CD4-positive, CD25-positive, alpha-beta regulatory T cell (primary cell): ENCODE results near the gene CNGA4. TPM values are rescaled to one million over a fixed set of nuclear protein-coding genes. Genes with fewer than 3 reads are reported as not detected.

Experiments used
- ATAC-seq, 2 donors: fragments of 150-1000 bp; cut with Tn5 transposase; one replicate each; pipeline ENCODE4 v1.10.0; 2021; ENCODE audit warnings: low read depth in 2 of 2, moderate number of reproducible peaks in 2 of 2, moderate library complexity in 1 of 2
- DNase-seq, 3 donors: peaks; one replicate each; pipeline versions ENCODE4 v3.0.0 to v3.0.0-alpha.2; 2012 to 2022; ENCODE audit warnings: mixed read lengths in 1 of 3
- H3K27ac ChIP-seq: one replicate; pipeline ENCODE4 v1.7.0; 2013; ENCODE audit warnings: mild to moderate bottlenecking, low read length; ENCODE audit not compliant: insufficient read depth, poor library complexity, severe bottlenecking
- H3K27me3 ChIP-seq: one replicate; pipeline ENCODE4 v1.7.0; 2013; ENCODE audit warnings: low read length; ENCODE audit not compliant: control insufficient read depth, insufficient read depth
- H3K36me3 ChIP-seq: one replicate; pipeline ENCODE4 v1.7.0; 2013; ENCODE audit warnings: mild to moderate bottlenecking, low read length, moderate library complexity; ENCODE audit not compliant: control insufficient read depth, insufficient read depth
- H3K4me1 ChIP-seq: 2 replicates; pipeline ENCODE4 v1.7.0; 2013; ENCODE audit warnings: mild to moderate bottlenecking, low read length; ENCODE audit not compliant: insufficient read depth, control insufficient read depth, poor library complexity, severe bottlenecking
- H3K4me3 ChIP-seq: one replicate; pipeline ENCODE4 v1.7.0; 2013; ENCODE audit warnings: low read depth, mild to moderate bottlenecking, low read length, moderate library complexity
- H3K9me3 ChIP-seq, 2 experiments: 1 replicate in 1 of 2; 2 replicates in 1 of 2; pipeline ENCODE4 v1.7.0; 2013; ENCODE audit warnings: low read length in 2 of 2, mild to moderate bottlenecking in 1 of 2, moderate library complexity in 1 of 2; ENCODE audit not compliant: control insufficient read depth in 2 of 2
- H3K27ac Mint-ChIP-seq, 3 donors: one replicate each; pipeline ENCODE4 v1.8.0; 2020 to 2022; ENCODE audit warnings: mild to moderate bottlenecking in 3 of 3, mixed read lengths in 3 of 3, moderate library complexity in 2 of 3
- H3K27me3 Mint-ChIP-seq: one replicate; pipeline ENCODE4 v1.8.0; 2022; ENCODE audit warnings: mild to moderate bottlenecking, mixed read lengths
- H3K36me3 Mint-ChIP-seq: one replicate; pipeline ENCODE4 v1.8.0; 2020; ENCODE audit warnings: mixed read lengths
- H3K4me1 Mint-ChIP-seq, 4 donors: one replicate each; pipeline ENCODE4 v1.8.0; 2020 to 2022; ENCODE audit warnings: mixed read lengths in 4 of 4, mild to moderate bottlenecking in 1 of 4
- H3K4me3 Mint-ChIP-seq, 4 donors: one replicate each; pipeline ENCODE4 v1.8.0; 2020 to 2022; ENCODE audit warnings: mild to moderate bottlenecking in 4 of 4, mixed read lengths in 4 of 4, moderate library complexity in 3 of 4
- H3K9me3 Mint-ChIP-seq, 7 donors: one replicate each; pipeline ENCODE4 v1.8.0; 2020 to 2022; ENCODE audit warnings: mixed read lengths in 7 of 7, mild to moderate bottlenecking in 3 of 7, moderate library complexity in 2 of 7
- polyA plus RNA-seq, 4 donors: library from polyadenylated mRNA; unstranded; fragments of 300-500 nt; fragmentation: Illumina TruSeq; gene quantifications; one replicate each; pipeline ENCODE4 v1.2.3, GENCODE V29; 2021
- total RNA-seq: library from RNA; stranded (reverse); gene quantifications from one replicate; pipeline ENCODE4 v1.2.3, GENCODE V29; 2022

CNGA4 gene
- total and polyA plus RNA-seq, 5 donors from 2014 or later = 0.20 TPM; not detected in 4

DNA sequence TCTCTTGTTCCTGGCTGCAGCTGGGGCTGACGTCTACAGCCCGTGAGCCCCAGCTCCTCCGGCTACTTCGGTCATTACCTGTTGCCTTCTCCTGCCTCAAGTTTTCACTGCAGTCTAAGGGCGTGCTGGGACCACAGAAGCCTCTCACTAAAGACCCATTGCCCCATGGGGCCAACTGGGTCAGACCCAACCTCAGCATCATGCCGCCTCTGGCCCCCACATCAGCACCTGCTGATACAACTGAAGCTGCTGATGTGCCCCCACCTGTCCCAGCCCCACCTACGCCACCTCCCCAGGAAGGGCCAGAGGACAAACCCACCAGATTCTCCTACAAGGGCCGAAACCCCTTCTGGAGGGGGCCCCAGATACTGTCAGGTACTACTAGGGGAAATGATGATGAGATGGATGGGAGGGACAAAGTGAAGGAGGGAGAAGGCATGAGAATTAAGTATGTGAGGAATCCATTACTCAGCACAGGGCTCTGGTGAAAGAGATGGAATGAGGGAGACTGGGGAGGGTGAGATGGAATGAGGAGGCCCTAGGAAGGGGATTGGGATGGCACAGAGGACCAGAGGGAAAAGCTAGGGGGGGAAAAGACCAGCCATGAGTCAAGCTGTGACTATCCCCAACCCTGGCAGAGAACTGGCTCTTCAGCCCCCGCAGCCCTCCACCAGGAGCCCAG is 28.5 kb upstream of the CNGA4 start:
- DNase-seq (no peak), ATAC-seq (no peak)
- Mint-ChIP-seq H3K4me1 (no peaks in the 10 kb centered on the region), H3K4me3 (no peak overlapping the region), H3K36me3 (peaks cover 11% of the 10 kb centered on the region), H3K27me3 (no peaks in the 10 kb centered on the region), H3K27ac (peak overlapping the region in 2 of 3 donors; percentile 50 to 51), H3K9me3 (peaks cover 0 to 2% (median 0%) of the 10 kb centered on the region in 7 donors)
- no peaks in the 10 kb centered on the region for H3K9me3 ChIP-seq
- H3K4me3 ChIP-seq = no peak overlapping the region
- no peaks in the 10 kb centered on the region for H3K4me1 ChIP-seq
- H3K27ac ChIP-seq = no peak overlapping the region
- H3K27me3 ChIP-seq = no peaks in the 10 kb centered on the region
- peaks cover 47% of the 10 kb centered on the region for H3K36me3 ChIP-seq

DNA sequence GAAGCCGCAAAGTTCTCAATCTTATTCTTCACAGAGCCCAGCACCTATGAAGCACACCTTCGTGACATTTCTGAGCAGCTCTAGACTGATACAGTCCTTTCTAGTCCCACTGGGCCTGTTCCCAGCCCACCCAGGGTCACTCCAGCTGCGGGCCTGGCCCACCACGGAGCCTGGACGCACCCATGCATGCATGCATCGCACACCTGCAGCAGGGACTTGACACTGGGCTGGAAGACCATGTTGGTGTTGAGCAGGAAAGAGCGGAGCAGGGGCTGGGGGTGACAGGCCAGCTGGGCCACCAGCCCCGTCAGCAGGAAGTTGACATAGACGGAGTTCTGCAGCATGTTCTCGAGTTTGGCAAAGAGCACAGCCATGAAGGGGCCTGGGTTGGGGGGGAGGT is 24.4 kb upstream of the CNGA4 start:
- H3K27me3 Mint-ChIP-seq = no peaks in the 10 kb centered on the region
- ATAC-seq (no peak), DNase-seq (no peak)
- Histone ChIP-seq H3K36me3 (peaks cover 65% of the 10 kb centered on the region), H3K27ac (no peak overlapping the region), H3K27me3 (no peaks in the 10 kb centered on the region), H3K4me3 (no peak overlapping the region), H3K4me1 (no peaks in the 10 kb centered on the region), H3K9me3 (no peaks in the 10 kb centered on the region)
- H3K4me3 Mint-ChIP-seq = no peak overlapping the region
- peaks cover 0 to 9% (median 5%) of the 10 kb centered on the region in 4 donors for H3K4me1 Mint-ChIP-seq
- H3K27ac Mint-ChIP-seq = peak overlapping the region in 1 of 3 donors; percentile 39
- H3K36me3 Mint-ChIP-seq = peaks cover 22% of the 10 kb centered on the region
- H3K9me3 Mint-ChIP-seq = no peaks in the 10 kb centered on the region

GRCh38 chr11:6216501-6216900 is 22.4 kb upstream of the CNGA4 start:
- peaks cover 1 to 21% (median 8%) of the 10 kb centered on the region in 4 donors for H3K4me1 Mint-ChIP-seq

DNA sequence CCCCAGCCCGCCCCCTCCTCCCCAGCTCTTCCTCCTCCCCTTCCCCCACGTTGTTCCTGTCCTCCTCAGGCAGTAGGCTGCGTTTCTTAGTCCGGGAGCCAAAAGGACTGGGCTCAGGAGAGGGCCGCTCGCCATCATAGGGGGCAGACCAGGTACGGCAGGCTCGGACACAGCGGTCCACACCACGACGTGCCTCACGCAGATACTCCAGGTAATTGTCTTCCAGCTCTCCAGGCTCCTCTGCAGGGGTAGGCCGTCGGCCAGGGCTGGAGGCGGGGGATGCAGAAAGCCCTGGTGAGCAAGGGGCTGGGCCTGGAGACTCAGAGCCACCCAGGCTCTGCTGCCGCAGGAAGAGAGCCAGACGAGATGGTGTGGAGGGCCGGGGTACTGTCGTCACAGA is 21.2 kb upstream of the CNGA4 start:
- H3K9me3 Mint-ChIP-seq = no peaks in the 10 kb centered on the region
- no peak overlapping the region for H3K4me3 ChIP-seq
- H3K27me3 ChIP-seq = no peaks in the 10 kb centered on the region
- H3K27me3 Mint-ChIP-seq = no peaks in the 10 kb centered on the region
- H3K36me3 Mint-ChIP-seq = peaks cover 43% of the 10 kb centered on the region
- no peak overlapping the region for H3K4me3 Mint-ChIP-seq
- peaks cover 73% of the 10 kb centered on the region for H3K36me3 ChIP-seq
- H3K4me1 Mint-ChIP-seq = peaks cover 5 to 24% (median 8%) of the 10 kb centered on the region in 4 donors
- no peaks in the 10 kb centered on the region for H3K9me3 ChIP-seq
- no peak overlapping the region for H3K27ac Mint-ChIP-seq
- DNase-seq (no peak), ATAC-seq (no peak)
- no peak overlapping the region for H3K27ac ChIP-seq
- H3K4me1 ChIP-seq = no peaks in the 10 kb centered on the region

More at GRCh38 chr11:6216501-6216900, 22.4 kb upstream of the CNGA4 start:
- Histone ChIP-seq H3K27ac (no peak overlapping the region), H3K36me3 (peaks cover 71% of the 10 kb centered on the region), H3K9me3 (no peaks in the 10 kb centered on the region), H3K4me1 (no peaks in the 10 kb centered on the region), H3K4me3 (no peak overlapping the region), H3K27me3 (no peaks in the 10 kb centered on the region)
- Mint-ChIP-seq H3K4me3 (no peak overlapping the region), H3K36me3 (peaks cover 34% of the 10 kb centered on the region), H3K9me3 (no peaks in the 10 kb centered on the region), H3K27ac (peak overlapping the region in 1 of 3 donors; percentile 57), H3K27me3 (no peaks in the 10 kb centered on the region)
- ATAC-seq = no peak
- no peak for DNase-seq

GRCh38 chr11:6219359-6219758 is 19.5 kb upstream of the CNGA4 start:
- no peak overlapping the region for H3K4me3 Mint-ChIP-seq
- H3K9me3 ChIP-seq = no peaks in the 10 kb centered on the region
- H3K4me3 ChIP-seq = no peak overlapping the region
- H3K4me1 ChIP-seq = no peaks in the 10 kb centered on the region
- no peaks in the 10 kb centered on the region for H3K27me3 Mint-ChIP-seq
- DNase-seq = no peak
- ATAC-seq = no peak
- peaks cover 43% of the 10 kb centered on the region for H3K36me3 Mint-ChIP-seq
- H3K36me3 ChIP-seq = peaks cover 79% of the 10 kb centered on the region
- peak overlapping the region in 1 of 3 donors; percentile 21 for H3K27ac Mint-ChIP-seq
- H3K27me3 ChIP-seq = no peaks in the 10 kb centered on the region
- no peak overlapping the region for H3K27ac ChIP-seq
- H3K4me1 Mint-ChIP-seq = peaks cover 5 to 24% (median 8%) of the 10 kb centered on the region in 4 donors
- no peaks in the 10 kb centered on the region for H3K9me3 Mint-ChIP-seq

DNA sequence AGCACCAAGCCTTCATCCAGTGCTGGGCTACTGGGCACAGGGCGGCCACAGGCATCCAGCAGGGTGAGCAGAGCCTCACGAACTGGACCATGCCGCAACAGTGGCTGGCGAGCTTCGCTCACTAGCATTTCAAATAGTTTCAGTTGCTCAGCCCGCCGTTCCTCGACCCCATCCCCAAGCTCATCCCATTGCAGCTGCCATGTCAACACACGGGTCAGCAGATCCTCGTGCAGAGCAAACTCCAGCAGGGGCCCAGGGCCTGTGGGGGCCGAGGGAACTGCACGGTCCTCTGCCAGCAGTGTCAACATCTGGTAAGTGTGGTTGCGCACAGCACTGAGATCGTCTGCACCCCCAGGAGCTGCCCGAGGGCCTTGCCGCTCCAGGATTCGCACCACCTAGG is 15.0 kb upstream of the CNGA4 start:
- Mint-ChIP-seq H3K4me1 (peaks cover 29 to 42% (median 33%) of the 10 kb centered on the region in 4 donors), H3K27ac (no peak overlapping the region), H3K4me3 (peak overlapping the region in 1 of 4 donors; percentile 25), H3K36me3 (peaks cover 42% of the 10 kb centered on the region), H3K27me3 (no peaks in the 10 kb centered on the region), H3K9me3 (no peaks in the 10 kb centered on the region)
- H3K4me1 ChIP-seq = no peaks in the 10 kb centered on the region
- no peaks in the 10 kb centered on the region for H3K9me3 ChIP-seq
- no peak for ATAC-seq
- H3K36me3 ChIP-seq = peaks cover 54% of the 10 kb centered on the region
- no peak overlapping the region for H3K27ac ChIP-seq
- H3K27me3 ChIP-seq = no peaks in the 10 kb centered on the region
- DNase-seq = no peak
- no peak overlapping the region for H3K4me3 ChIP-seq

- Mint-ChIP-seq H3K27ac (peak overlapping the region in 1 of 3 donors; percentile 5), H3K27me3 (no peaks in the 10 kb centered on the region), H3K9me3 (no peaks in the 10 kb centered on the region), H3K4me1 (peaks cover 28 to 44% (median 32%) of the 10 kb centered on the region in 4 donors), H3K4me3 (no peak overlapping the region), H3K36me3 (peaks cover 37% of the 10 kb centered on the region)
- Histone ChIP-seq H3K4me3 (no peak overlapping the region), H3K4me1 (no peaks in the 10 kb centered on the region), H3K27me3 (no peaks in the 10 kb centered on the region), H3K36me3 (peaks cover 49% of the 10 kb centered on the region), H3K27ac (no peak overlapping the region), H3K9me3 (no peaks in the 10 kb centered on the region)
- no peak for DNase-seq
- no peak for ATAC-seq
Observed at GRCh38 chr11:6224421-6224820, 14.5 kb upstream of the CNGA4 start.

DNA sequence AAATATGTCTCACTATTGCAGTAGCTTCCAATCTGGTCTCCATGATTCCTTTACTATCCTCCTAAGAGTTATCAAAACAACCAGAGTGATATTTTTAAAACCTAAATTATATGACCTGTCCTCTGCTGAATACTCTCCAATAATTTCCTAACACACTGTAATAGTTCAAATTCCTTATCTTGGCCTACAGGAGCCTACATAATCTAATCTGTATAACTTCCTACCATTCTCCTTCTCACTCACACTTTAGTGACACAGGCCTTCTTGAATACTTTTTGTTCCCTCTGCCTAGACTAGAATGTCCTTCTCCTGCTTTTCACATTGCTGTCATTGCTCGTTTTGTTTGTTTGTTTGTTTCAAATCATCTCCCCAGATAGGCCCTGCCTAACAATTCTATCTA is 13.9 kb upstream of the CNGA4 start:
- Mint-ChIP-seq H3K27me3 (no peaks in the 10 kb centered on the region), H3K4me3 (no peak overlapping the region), H3K27ac (peak overlapping the region in 1 of 3 donors; percentile 5), H3K4me1 (peaks cover 24 to 44% (median 37%) of the 10 kb centered on the region in 4 donors), H3K9me3 (no peaks in the 10 kb centered on the region), H3K36me3 (peaks cover 32% of the 10 kb centered on the region)
- ATAC-seq = no peak
- H3K36me3 ChIP-seq = peaks cover 43% of the 10 kb centered on the region
- H3K27me3 ChIP-seq = no peaks in the 10 kb centered on the region
- no peak for DNase-seq
- H3K9me3 ChIP-seq = no peaks in the 10 kb centered on the region
- H3K4me1 ChIP-seq = peaks cover 3% of the 10 kb centered on the region
- no peak overlapping the region for H3K4me3 ChIP-seq
- no peak overlapping the region for H3K27ac ChIP-seq
